ENCODE results near the gene PROSER3.

- TF ChIP-seq ZBTB11 (CRISPR knock-in tag; IDR thresholded peaks at IDR 0.05) (no peak), CTCF (IDR thresholded peaks at IDR 0.05 in 2 of 3, conservative IDR thresholded peaks at IDR 0.05 in 1 of 3; ENCODE audit: insufficient read depth in 2 of 3, low read depth in 1 of 3, low read length in 3 of 3) (no peak), CEBPZ (IDR thresholded peaks at IDR 0.05; ENCODE audit: borderline replicate concordance, low read depth, low read length) (no peak), PTBP1 (IDR thresholded peaks at IDR 0.05; ENCODE audit: low read depth, low read length) (no peak), DACH1 (IDR thresholded peaks at IDR 0.05; ENCODE audit: partially characterized antibody) (no peak), U2AF2 (optimal IDR thresholded peaks at IDR 0.05; ENCODE audit: low read depth, low read length) (no peak), BHLHE40 (IDR thresholded peaks at IDR 0.05; ENCODE audit: low read length) (no peak), JUNB (CRISPR knock-in tag; conservative IDR thresholded peaks at IDR 0.05) (no peak), RB1 (IDR thresholded peaks at IDR 0.05; ENCODE audit: low read depth) (no peak), TCF7 (IDR thresholded peaks at IDR 0.05; ENCODE audit: borderline replicate concordance) (no peak), TGIF2 (CRISPR knock-in tag; IDR thresholded peaks at IDR 0.05) (no peak), NUFIP1 (IDR thresholded peaks at IDR 0.05; ENCODE audit: partially characterized antibody) (no peak)
These were observed 17.0 kb downstream of the PROSER3 start for GRCh38 chr19:35775046-35775297.

All from K562 (cell line).